Testis (tissue), 2 donors: ENCODE data around the gene POLD3.

Source experiments
- CTCF ChIP-seq, 3 experiments: fragments of 450-650 bp in 2 of 3; fragments of 200-600 bp in 1 of 3; sonication (generic) in 1 of 3; IDR thresholded peaks; one replicate each; pipeline ENCODE4 v1.5.1; 2016 to 2019; ENCODE audit warnings: antibody characterized with exemption in 3 of 3, mild to moderate bottlenecking in 2 of 3, moderate library complexity in 1 of 3
- POLR2A ChIP-seq: fragments of 450-650 bp; IDR thresholded peaks from one replicate; pipeline ENCODE4 v1.6.1; 2017; ENCODE audit warnings: antibody characterized with exemption, mild to moderate bottlenecking, moderate library complexity

DNA sequence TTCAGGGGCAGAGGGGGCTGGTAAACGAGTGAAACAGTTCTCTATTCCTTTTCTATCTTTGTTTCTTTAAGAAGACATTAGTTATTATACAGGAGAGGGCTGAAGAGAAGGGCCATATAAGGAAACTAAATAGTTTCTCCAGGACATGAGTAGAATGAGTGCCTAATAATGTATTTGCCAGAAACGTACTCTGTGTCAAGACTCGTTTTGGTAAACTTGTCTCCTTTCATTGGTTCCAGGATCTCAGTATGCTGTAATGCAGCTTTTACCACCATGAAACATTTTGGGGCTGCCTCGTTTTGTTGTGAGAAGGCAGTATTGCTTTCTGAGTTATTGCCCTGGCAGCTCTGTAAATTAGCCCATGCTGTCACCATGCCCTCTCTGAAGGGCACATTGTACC is 51.7 kb downstream of the POLD3 start:
- TF ChIP-seq CTCF (IDR thresholded peaks at IDR 0.05) = no peak
- no peak for TF ChIP-seq POLR2A
